Measurements from ENCODE around the gene EFNB2.

The EFNB2 gene

GRCh38 chr13:106479929-106480328, 55.5 kb downstream of the EFNB2 start:
- DNase-seq, result no peak

DNA sequence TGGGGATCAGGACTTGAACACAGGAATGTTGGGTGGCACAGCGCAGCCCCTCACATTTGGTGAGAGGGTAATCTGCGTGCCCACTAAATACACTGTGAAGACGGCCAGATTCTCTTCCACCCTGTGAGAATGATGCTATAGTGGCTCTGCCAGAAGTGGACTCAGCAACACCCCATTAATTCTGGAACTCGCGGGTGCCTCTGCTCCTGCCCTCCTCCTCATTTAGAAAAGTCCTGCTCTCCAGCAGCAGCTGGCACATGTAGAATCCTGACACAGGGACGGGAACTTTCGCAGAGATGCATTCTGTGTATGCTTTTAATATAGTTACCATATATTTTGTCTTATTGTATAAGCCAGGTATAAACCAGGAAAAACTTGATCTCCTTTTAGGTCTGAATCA, 57.3 kb downstream of the EFNB2 start:
- DNase-seq, result no peak

DNA sequence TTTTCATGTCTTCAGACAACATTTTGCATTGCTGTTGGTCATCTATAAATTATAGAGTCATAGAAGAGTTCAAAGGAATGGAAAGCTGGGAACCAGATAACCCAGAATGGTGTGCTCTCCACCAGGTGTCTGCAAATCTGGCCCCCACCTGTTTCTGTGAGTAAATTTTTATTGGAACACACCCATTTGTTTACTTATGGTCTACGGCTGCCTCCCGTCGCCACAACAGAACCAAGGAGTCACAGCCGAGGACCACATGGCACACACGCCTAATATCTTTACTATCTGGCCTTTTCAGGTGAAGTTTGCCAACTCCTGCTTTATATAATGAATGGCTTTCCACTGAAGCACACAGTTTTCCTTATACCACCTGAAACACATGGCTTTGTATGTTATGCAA, 58.2 kb downstream of the EFNB2 start:
- DNase-seq, result no peak

- no peak for DNase-seq
These were observed 59.6 kb downstream of the EFNB2 start for GRCh38 chr13:106475852-106476251.

GRCh38 chr13:106474912-106475311, 60.5 kb downstream of the EFNB2 start:
- no peak for DNase-seq

DNA sequence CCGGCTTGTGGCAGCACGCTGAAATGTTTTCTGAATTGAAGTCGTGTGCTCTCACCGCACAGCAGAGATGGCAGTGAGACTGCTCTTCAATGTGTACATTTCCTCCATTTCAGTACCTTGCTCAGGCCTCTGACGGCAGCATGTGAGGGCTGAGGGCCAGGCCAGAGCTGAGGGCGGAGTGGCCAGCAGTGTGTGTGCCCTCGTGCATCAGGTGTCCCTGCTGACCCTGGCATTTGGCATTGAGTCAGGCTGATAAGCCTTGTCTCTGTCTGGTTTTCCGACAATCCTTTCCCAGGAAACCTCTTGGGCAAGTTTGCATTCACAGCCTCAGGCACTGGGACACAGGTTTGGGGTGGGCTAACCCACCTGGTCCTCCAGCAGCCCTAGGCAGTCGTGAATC, 62.3 kb downstream of the EFNB2 start:
- DNase-seq, result no peak

- no peak for DNase-seq
These were observed 62.8 kb downstream of the EFNB2 start for GRCh38 chr13:106472621-106473020.

DNA sequence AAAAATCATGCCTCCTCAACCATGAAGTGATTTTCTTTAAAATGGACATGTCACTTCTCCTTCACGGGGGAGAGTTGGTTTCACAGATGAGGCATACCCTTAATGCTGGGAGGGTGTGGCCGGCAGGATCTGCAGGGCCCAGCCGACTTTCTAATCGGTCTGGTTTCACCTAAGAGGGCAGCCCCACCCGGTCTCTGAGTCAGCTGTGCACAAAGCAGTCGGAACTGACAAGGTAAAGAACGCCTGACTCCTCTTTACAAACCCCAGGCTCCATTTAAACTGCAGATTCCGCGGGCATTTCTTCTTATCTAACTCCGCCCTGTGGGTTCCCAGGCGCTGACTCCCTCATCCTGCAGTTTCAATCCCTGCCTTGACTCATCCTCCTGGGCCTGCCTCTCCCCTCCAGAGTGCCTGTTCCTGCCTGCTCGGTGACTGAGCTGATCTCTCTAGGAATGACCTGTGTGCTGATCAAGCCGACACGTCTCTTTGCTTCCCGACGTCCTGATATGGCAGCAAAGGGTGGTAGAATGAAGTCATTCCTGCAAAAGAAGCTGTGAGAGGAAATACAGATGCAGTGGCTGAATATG, 63.4 kb downstream of the EFNB2 start:
- no peak for DNase-seq

DNA sequence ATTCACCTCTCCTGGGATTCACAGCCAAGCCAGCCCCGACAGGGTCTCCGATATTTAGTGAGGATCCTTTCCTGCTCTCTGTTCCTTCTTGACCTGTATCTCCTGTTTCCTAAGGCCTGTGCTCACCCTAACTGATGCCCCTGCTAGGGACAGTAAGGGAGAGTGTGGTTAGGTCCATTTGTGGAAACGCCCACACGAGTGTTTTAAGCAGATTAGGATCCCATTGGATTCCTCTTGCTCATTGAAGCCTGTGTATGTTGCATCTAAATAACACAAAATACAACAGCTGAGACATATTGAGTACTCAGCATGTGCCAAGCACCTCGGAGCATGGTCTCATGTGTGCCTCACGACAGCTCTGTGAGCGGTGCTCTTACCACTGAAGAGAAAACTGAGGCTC, 64.9 kb downstream of the EFNB2 start:
- DNase-seq, result no peak

DNA sequence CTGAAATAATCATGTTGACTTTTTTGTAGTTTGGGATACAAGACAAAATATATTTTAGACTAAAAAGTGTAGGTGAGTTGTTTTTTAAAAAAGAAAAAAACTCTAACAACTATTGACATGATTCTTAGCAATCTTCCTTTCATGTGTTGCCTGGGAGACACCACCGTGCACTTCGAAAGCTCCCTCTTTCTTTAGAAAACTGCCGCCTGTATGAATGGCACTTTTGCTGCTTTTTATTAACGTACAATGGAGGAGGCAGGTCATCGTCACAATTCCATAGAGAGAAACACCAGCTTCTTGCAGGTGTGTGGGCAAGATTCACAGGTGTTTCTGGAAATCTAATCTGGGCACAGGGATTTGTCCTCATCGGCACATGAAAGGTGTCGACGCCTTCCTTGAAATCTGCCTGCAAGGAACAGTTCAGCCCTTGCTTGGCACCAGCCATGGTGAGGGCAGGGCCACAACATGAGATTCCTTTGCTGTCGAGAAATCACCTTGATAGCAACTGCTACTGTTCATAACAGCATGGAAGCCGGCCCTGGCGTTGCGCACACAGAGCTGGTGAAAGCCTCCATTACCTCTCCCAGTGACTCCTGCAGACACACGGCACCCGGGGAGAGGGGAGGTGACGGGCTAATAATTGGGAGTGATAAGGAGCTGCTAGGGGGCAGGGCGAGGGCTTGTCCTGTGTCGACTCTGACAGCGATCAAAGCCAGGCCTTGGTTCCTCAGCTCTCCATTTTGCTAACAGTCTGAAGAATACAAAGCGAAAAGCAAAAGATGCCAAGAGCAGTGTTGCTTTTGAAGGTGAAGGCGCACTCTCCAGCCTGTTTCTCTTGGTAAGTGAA, 66.5 kb downstream of the EFNB2 start:
- no peak for DNase-seq

GRCh38 chr13:106468207-106468606, 67.3 kb downstream of the EFNB2 start:
- no peak for DNase-seq

DNA sequence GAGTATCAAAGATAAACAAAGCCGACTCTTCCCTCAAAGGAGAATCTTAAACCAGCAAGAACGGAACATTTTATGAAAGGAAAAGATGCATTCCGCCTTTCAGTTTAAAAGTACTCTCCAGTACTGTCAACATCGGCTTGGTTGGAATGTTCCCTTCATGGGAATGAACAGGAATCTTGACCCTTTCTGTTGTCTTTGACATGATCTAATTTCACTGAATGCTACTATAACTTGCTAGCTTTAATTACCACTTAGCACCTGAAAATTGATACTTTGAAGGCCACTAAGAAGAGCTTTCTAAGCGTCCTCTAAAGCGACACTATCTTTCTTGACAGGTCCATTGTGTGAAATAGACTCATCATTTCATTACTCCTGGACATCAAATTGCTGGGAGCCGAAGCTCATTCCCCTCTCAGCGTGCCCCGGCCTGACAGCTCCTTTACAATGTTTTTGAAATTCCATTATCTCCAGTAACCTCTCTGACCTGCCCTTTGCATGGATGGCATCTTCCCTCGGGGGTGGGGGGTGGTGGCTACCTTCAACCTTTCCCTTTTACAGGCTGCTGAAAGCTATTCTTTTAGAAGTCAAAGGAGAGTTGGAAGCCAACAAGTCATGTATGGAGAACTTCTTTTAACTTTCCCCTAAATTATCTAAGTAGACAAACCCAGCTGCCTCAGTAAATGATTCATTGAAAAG, 67.9 kb downstream of the EFNB2 start:
- no peak for DNase-seq

- DNase-seq, result no peak
These were observed 68.6 kb downstream of the EFNB2 start for GRCh38 chr13:106466691-106467426.

- DNase-seq, result no peak
These were observed 71.4 kb downstream of the EFNB2 start for GRCh38 chr13:106464076-106464475.

- no peak for DNase-seq
These were observed 72.8 kb downstream of the EFNB2 start for GRCh38 chr13:106462710-106463109.

GRCh38 chr13:106455777-106456176, 79.7 kb downstream of the EFNB2 start:
- no peak for DNase-seq

DNA sequence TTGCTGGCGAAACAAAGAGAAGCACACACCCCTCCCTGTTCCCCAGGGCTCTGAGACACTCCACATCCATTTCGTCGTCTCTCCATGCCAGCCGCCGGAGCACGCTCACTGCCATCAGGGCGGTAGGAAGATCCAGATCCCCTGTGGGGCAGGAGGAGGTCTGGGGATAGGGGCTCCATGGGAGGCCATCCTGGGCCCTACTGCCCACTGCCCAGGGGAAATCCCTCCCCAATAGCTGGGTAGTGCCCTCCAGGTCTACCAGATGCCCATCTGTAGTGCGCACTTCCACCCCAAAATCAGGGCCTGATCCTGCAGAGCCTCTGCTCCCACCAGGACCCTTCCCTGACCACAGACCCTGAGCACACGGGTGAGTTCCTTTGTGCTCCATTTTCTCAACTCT, 80.3 kb downstream of the EFNB2 start:
- no peak for DNase-seq

DNA sequence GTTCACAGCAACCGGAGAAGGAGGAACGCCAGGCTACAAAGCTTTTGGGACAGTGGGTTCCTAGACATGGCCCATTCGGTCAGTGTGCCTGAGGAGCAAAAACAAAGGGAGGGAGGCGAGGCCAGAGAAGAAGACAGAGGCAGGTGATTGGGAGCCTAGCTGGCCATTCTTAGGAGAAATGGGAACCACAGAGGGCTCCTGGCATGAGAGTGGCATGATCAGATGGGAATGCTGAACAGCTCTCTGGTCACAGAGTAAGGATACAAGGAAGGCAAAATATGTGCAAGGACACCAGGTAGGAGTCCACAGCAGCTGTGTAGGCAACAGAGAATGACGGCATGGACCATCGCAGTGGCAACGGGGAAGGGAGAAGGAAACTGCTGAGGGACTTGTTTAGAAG, 82.4 kb downstream of the EFNB2 start:
- no peak for DNase-seq

DNA sequence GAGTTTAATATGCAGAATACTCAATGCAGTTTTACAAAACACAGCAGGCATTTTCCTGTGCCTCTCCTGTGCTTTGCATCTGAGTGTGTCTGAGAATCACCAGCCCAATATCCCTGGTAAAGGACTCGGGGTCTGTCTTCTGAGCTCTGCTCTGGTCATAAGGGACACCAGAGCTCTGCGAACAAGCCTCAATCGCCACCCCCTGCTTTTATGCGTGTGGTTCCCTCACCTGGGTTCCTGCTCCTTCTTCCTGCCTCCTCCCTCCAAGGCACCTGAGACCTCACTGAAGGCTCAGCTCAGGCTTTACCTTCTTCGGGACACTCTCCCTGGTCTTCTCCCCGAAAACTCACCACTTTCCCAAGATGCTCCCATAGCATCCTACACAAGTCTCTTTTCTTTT, 84.5 kb downstream of the EFNB2 start:
- no peak for DNase-seq

DNA sequence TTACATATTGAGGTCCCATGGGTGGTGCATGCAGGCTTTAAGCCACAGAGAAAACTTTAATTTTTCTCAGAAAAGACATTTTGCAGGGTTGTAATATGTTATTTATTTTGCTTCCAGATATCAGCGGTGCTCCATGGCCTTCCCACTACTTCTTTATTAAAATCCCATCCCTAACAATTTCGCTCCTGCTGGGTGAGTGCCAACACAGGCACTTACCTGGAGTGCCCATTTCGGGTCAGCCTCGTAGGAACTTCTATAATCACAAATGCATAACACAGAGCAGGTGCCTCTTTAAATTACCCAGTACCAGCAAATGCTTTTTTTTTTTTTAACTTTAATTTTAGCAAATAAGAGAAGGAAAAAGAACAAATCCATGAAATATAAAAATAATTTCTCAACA, 86.4 kb downstream of the EFNB2 start:
- peak; percentile 37 for DNase-seq

DNA sequence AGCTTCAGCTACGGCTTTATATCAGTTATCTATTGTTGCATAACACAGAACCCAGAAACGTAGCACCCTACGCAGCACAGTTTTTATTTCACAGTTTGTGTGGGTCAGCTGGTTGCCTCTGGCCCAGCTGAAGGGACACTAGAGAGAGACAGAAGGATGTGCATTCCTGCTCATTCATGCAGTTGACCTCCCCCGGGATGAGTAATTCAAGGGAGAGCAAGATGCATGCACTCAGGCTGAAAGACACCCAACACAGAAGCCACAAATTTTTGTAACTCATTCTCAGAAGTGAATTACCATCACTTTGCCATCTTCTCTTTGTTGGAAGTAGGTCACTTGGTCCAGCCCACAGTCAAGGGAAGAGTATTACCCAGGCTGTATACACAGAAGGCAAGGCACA, 89.5 kb downstream of the EFNB2 start:
- no peak for DNase-seq

DNA sequence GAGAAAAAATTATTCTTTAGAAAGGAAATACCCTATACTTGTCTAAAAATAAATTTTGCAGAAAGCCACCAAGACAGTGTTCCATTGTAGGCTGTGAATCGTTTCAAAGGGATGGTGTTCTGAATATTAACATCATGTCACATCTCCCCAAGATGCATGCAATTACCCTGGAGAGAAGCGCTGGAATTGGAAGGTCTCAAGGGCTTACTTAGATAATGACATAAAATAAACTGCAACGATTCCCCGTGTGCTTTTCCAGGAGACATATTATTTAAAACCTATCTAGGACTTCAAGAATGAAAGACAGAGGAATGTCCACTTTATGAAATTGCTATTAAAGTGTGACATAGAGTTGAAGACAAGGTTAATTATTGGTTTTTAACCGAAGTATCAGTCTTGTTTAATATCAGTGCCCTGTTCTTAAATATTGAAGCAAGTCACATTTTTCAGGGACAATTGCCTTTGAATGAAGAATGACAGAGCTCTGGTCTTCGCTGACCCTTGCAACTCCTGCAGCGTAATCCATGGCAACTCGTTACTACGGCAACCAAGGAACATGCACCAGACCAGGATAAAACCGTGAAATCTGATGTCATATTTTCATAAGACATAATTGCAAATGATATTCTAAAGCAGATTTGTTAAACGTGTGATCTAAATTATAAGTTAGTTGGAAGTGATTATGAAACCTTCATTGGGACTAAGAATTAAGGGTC, 91.7 kb downstream of the EFNB2 start:
- DNase-seq, result no peak

GRCh38 chr13:106440866-106441265, 94.6 kb downstream of the EFNB2 start:
- DNase-seq, result peak; percentile 53

All from NCI-H1092 treated with DMSO at 0.1 percent for 48 hours (cell line).